ENCODE results near the gene GARS1. TPM values are rescaled to one million over a fixed set of nuclear protein-coding genes. Genes with fewer than 3 reads are reported as not detected.
"Not testable (repeated sequence)": the region's sequence is repeated elsewhere in the genome, so short reads cannot be mapped to it uniquely, and the experiment has no call there.

The GARS1 gene
- total RNA-seq, 2 experiments from 2014 or later = 150 to 154 TPM

GRCh38 chr7:30561389-30561788 is 33.3 kb upstream of the GARS1 start:
- ATAC-seq (ENCODE audit: low read depth) (no peak), DNase-seq (no peak)
- Mint-ChIP-seq H3K4me3 (no peak overlapping the region), H3K9me3 (no peaks in the 10 kb centered on the region), H3K36me3 (peaks cover 10% of the 10 kb centered on the region), H3K4me1 (no peaks in the 10 kb centered on the region), H3K27ac (no peak overlapping the region), H3K27me3 (no peaks in the 10 kb centered on the region)
- POLR2A ChIA-PET = no interaction called here

- DNase-seq = no peak
- H3K36me3 Mint-ChIP-seq = peaks cover 12% of the 10 kb centered on the region
- no peak overlapping the region for H3K27ac Mint-ChIP-seq
- no peaks in the 10 kb centered on the region for H3K27me3 Mint-ChIP-seq
- no peaks in the 10 kb centered on the region for H3K4me1 Mint-ChIP-seq
- POLR2A ChIA-PET = no interaction called here
- H3K4me3 Mint-ChIP-seq = no peak overlapping the region
- no peak for ATAC-seq (ENCODE audit: low read depth)
- H3K9me3 Mint-ChIP-seq = no peaks in the 10 kb centered on the region
Measured at GRCh38 chr7:30562498-30562897, 32.2 kb upstream of the GARS1 start.

- Mint-ChIP-seq H3K4me3 (no peak overlapping the region), H3K36me3 (peaks cover 12% of the 10 kb centered on the region), H3K9me3 (no peaks in the 10 kb centered on the region), H3K27me3 (no peaks in the 10 kb centered on the region), H3K27ac (no peak overlapping the region), H3K4me1 (no peaks in the 10 kb centered on the region)
- POLR2A ChIA-PET = no interaction called here
- ATAC-seq (ENCODE audit: low read depth) = no peak
- no peak for DNase-seq
Measured at GRCh38 chr7:30562909-30563308, 31.8 kb upstream of the GARS1 start.

- Mint-ChIP-seq H3K36me3 (peaks cover 12% of the 10 kb centered on the region), H3K27me3 (no peaks in the 10 kb centered on the region), H3K4me3 (no peak overlapping the region), H3K27ac (no peak overlapping the region), H3K9me3 (no peaks in the 10 kb centered on the region), H3K4me1 (no peaks in the 10 kb centered on the region)
- DNase-seq = no peak
- no peak for ATAC-seq (ENCODE audit: low read depth)
- POLR2A ChIA-PET = no interaction called here
Measured at GRCh38 chr7:30563326-30563942, 31.2 kb upstream of the GARS1 start.

GRCh38 chr7:30564243-30564892 is 30.3 kb upstream of the GARS1 start:
- ATAC-seq (ENCODE audit: low read depth) (peak; percentile 92), DNase-seq (peak; percentile 76)
- POLR2A ChIA-PET = no interaction called here
- H3K27me3 Mint-ChIP-seq = no peaks in the 10 kb centered on the region
- H3K4me3 Mint-ChIP-seq = no peak overlapping the region
- H3K9me3 Mint-ChIP-seq = no peaks in the 10 kb centered on the region
- peaks cover 15% of the 10 kb centered on the region for H3K36me3 Mint-ChIP-seq
- H3K27ac Mint-ChIP-seq = no peak overlapping the region
- H3K4me1 Mint-ChIP-seq = no peaks in the 10 kb centered on the region

- Mint-ChIP-seq H3K36me3 (peaks cover 24% of the 10 kb centered on the region), H3K27ac (no peak overlapping the region)
Measured at GRCh38 chr7:30566596-30566995, 28.1 kb upstream of the GARS1 start.

GRCh38 chr7:30567081-30567480 is 27.6 kb upstream of the GARS1 start:
- DNase-seq (no peak), ATAC-seq (ENCODE audit: low read depth) (no peak)
- Mint-ChIP-seq H3K9me3 (peaks cover 5% of the 10 kb centered on the region), H3K4me1 (no peaks in the 10 kb centered on the region), H3K36me3 (peaks cover 23% of the 10 kb centered on the region), H3K4me3 (no peak overlapping the region), H3K27ac (no peak overlapping the region), H3K27me3 (no peaks in the 10 kb centered on the region)
- POLR2A ChIA-PET = no interaction called here

More at GRCh38 chr7:30566596-30566995, 28.1 kb upstream of the GARS1 start:
- DNase-seq (no peak), ATAC-seq (ENCODE audit: low read depth) (no peak)
- POLR2A ChIA-PET = no interaction called here
- H3K27me3 Mint-ChIP-seq = no peaks in the 10 kb centered on the region
- peaks cover 5% of the 10 kb centered on the region for H3K9me3 Mint-ChIP-seq
- no peak overlapping the region for H3K4me3 Mint-ChIP-seq
- no peaks in the 10 kb centered on the region for H3K4me1 Mint-ChIP-seq

- H3K36me3 Mint-ChIP-seq = peaks cover 37% of the 10 kb centered on the region
- H3K4me1 Mint-ChIP-seq; H3K4me3 Mint-ChIP-seq; H3K27ac Mint-ChIP-seq; H3K9me3 Mint-ChIP-seq; H3K27me3 Mint-ChIP-seq; POLR2A ChIA-PET; ATAC-seq (ENCODE audit: low read depth); DNase-seq: not testable (repeated sequence)
Measured at GRCh38 chr7:30570238-30570637, 24.4 kb upstream of the GARS1 start.

- no peaks in the 10 kb centered on the region for H3K27me3 Mint-ChIP-seq
- POLR2A ChIA-PET = no interaction called here
- H3K36me3 Mint-ChIP-seq = peaks cover 48% of the 10 kb centered on the region
- peaks cover 10% of the 10 kb centered on the region for H3K9me3 Mint-ChIP-seq
- ATAC-seq (ENCODE audit: low read depth) (no peak), DNase-seq (no peak)
- H3K27ac Mint-ChIP-seq = no peak overlapping the region
- H3K4me1 Mint-ChIP-seq = no peaks in the 10 kb centered on the region
- no peak overlapping the region for H3K4me3 Mint-ChIP-seq
Measured at GRCh38 chr7:30572212-30572841, 22.4 kb upstream of the GARS1 start.

GRCh38 chr7:30575910-30576309 is 18.8 kb upstream of the GARS1 start:
- Mint-ChIP-seq H3K27ac (no peak overlapping the region), H3K36me3 (peaks cover 65% of the 10 kb centered on the region), H3K9me3 (peaks cover 6% of the 10 kb centered on the region), H3K4me1 (peaks cover 9% of the 10 kb centered on the region), H3K4me3 (no peak overlapping the region), H3K27me3 (no peaks in the 10 kb centered on the region)
- POLR2A ChIA-PET = no interaction called here
- ATAC-seq (ENCODE audit: low read depth) (no peak), DNase-seq (no peak)

GRCh38 chr7:30583181-30583580 is 11.5 kb upstream of the GARS1 start:
- H3K36me3 Mint-ChIP-seq = peaks cover 64% of the 10 kb centered on the region
- peaks cover 9% of the 10 kb centered on the region for H3K4me1 Mint-ChIP-seq
- DNase-seq (no peak), ATAC-seq (ENCODE audit: low read depth) (no peak)
- H3K4me3 Mint-ChIP-seq = no peak overlapping the region
- H3K27me3 Mint-ChIP-seq = no peaks in the 10 kb centered on the region
- POLR2A ChIA-PET = no interaction called here
- H3K9me3 Mint-ChIP-seq = peaks cover 2% of the 10 kb centered on the region
- no peak overlapping the region for H3K27ac Mint-ChIP-seq

- Mint-ChIP-seq H3K36me3 (peaks cover 59% of the 10 kb centered on the region), H3K4me1 (peaks cover 7% of the 10 kb centered on the region), H3K27me3 (no peaks in the 10 kb centered on the region), H3K9me3 (peaks cover 5% of the 10 kb centered on the region), H3K4me3 (no peak overlapping the region), H3K27ac (no peak overlapping the region)
- POLR2A ChIA-PET = no interaction called here
- no peak for DNase-seq
- no peak for ATAC-seq (ENCODE audit: low read depth)
Measured at GRCh38 chr7:30584415-30584814, 10.3 kb upstream of the GARS1 start.

GRCh38 chr7:30584965-30585364 is 9.7 kb upstream of the GARS1 start:
- H3K27me3 Mint-ChIP-seq = no peaks in the 10 kb centered on the region
- H3K4me1 Mint-ChIP-seq = peaks cover 6% of the 10 kb centered on the region
- DNase-seq (no peak), ATAC-seq (ENCODE audit: low read depth) (no peak)
- peaks cover 5% of the 10 kb centered on the region for H3K9me3 Mint-ChIP-seq
- H3K36me3 Mint-ChIP-seq = peaks cover 58% of the 10 kb centered on the region
- no peak overlapping the region for H3K27ac Mint-ChIP-seq
- POLR2A ChIA-PET = no interaction called here
- no peak overlapping the region for H3K4me3 Mint-ChIP-seq

- DNase-seq (no peak), ATAC-seq (ENCODE audit: low read depth) (no peak)
- POLR2A ChIA-PET = interaction anchor here (0.7 kb wide), 1 partner anchor 183 kb away, joined by 3 read pairs; no protein-coding TSS in a partner anchor
- peaks cover 1% of the 10 kb centered on the region for H3K4me1 Mint-ChIP-seq
- H3K4me3 Mint-ChIP-seq = no peak overlapping the region
- H3K27ac Mint-ChIP-seq = no peak overlapping the region
- H3K36me3 Mint-ChIP-seq = peaks cover 52% of the 10 kb centered on the region
- peaks cover 5% of the 10 kb centered on the region for H3K9me3 Mint-ChIP-seq
- no peaks in the 10 kb centered on the region for H3K27me3 Mint-ChIP-seq
Measured at GRCh38 chr7:30585675-30586074, 9.0 kb upstream of the GARS1 start.
